CD4-positive, alpha-beta T cell treated with Interleukin-17A for 4 hours (primary cell): ENCODE results near the gene ZNF343.
A peak's percentile ranks its signal among the peaks of the same experiment; 100 is the strongest.
"Not testable (repeated sequence)": the region's sequence is repeated elsewhere in the genome, so short reads cannot be mapped to it uniquely, and the experiment has no call there.

ENCODE experiments used
- DNase-seq: peaks from one replicate; pipeline ENCODE4 v3.0.0-alpha.2; 2020; ENCODE audit warnings: mixed read lengths

Gene ZNF343

GRCh38 chr20:2521369-2522305, 12.9 kb upstream of the ZNF343 start:
- DNase-seq = peak; percentile 66

GRCh38 chr20:2520617-2521016, 11.9 kb upstream of the ZNF343 start:
- no peak for DNase-seq

- no peak for DNase-seq
These were observed 10.5 kb upstream of the ZNF343 start for GRCh38 chr20:2519115-2519809.

- DNase-seq = no peak
These were observed 9.8 kb upstream of the ZNF343 start for GRCh38 chr20:2518558-2518957.

GRCh38 chr20:2518096-2518495, 9.4 kb upstream of the ZNF343 start:
- DNase-seq = no peak

GRCh38 chr20:2516399-2516798, 7.7 kb upstream of the ZNF343 start:
- DNase-seq = no peak

GRCh38 chr20:2515203-2515602, 6.5 kb upstream of the ZNF343 start:
- DNase-seq = no peak

GRCh38 chr20:2509794-2510193, 1.1 kb upstream of the ZNF343 start:
- no peak for DNase-seq

GRCh38 chr20:2509468-2509781, 710 bp upstream of the ZNF343 start:
- DNase-seq = no peak

- DNase-seq = no peak
These were observed 662 bp downstream of the ZNF343 start for GRCh38 chr20:2507875-2508630.

- no peak for DNase-seq
These were observed 1.3 kb downstream of the ZNF343 start for GRCh38 chr20:2507464-2507863.

GRCh38 chr20:2506426-2506825, 2.3 kb downstream of the ZNF343 start:
- DNase-seq = not testable (repeated sequence)

- not testable (repeated sequence) for DNase-seq
These were observed 3.9 kb downstream of the ZNF343 start for GRCh38 chr20:2504803-2505202.

GRCh38 chr20:2502808-2503384, 5.8 kb downstream of the ZNF343 start:
- not testable (repeated sequence) for DNase-seq

GRCh38 chr20:2485661-2486060, 23.1 kb downstream of the ZNF343 start:
- no peak for DNase-seq

GRCh38 chr20:2485080-2485479, 23.6 kb downstream of the ZNF343 start:
- DNase-seq = no peak

GRCh38 chr20:2483504-2483903, 25.2 kb downstream of the ZNF343 start:
- DNase-seq = no peak

- DNase-seq = no peak
These were observed 28.3 kb downstream of the ZNF343 start for GRCh38 chr20:2480381-2480780.

- DNase-seq = no peak
These were observed 31.7 kb downstream of the ZNF343 start for GRCh38 chr20:2476742-2477615.

- DNase-seq = no peak
These were observed 32.6 kb downstream of the ZNF343 start for GRCh38 chr20:2475850-2476741.

- no peak for DNase-seq
These were observed 35.2 kb downstream of the ZNF343 start for GRCh38 chr20:2473516-2473915.
